ENCODE results near the gene PARM1. TPM values are rescaled to one million over a fixed set of nuclear protein-coding genes. Genes with fewer than 3 reads are reported as not detected.
A peak's percentile ranks its signal among the peaks of the same experiment; 100 is the strongest.

The PARM1 gene
- total and polyA plus RNA-seq, 2 donors from 2014 or later: 42.9 to 62.3 TPM

DNA sequence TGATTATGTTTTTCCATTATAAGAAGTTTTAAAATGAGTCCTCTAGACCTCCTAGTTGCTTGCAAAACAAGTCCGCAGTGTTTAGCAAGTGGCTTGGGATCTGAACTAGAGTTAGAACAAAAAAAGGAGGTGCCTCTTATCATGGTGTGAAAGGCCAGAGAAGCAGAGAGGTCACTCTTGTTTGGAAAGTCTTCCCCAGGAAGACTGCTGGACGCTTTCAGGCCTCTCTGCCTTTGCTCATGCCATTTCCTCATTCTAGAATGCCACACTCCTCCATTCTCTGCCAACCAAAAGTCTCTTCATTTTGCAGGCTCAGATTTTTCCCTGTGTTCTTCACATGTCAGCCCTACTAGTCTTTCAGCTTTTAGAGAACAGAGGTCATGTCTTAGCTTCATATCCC lies 14.9 kb downstream of the PARM1 start:
- peaks cover 0 to 15% (median 7%) of the 10 kb centered on the region in 3 donors for H3K4me1 ChIP-seq (ENCODE audit: control insufficient read depth in 2 of 3, insufficient read depth in 2 of 3, low read depth in 1 of 3, low read length in 3 of 3)
- no peak overlapping the region for H3K4me3 ChIP-seq (ENCODE audit: low read length in 3 of 3)
- peak overlapping the region; percentile 14 to 26 for H3K27ac ChIP-seq (ENCODE audit: low read depth in 2 of 2, low read length in 2 of 2)
- H3K27me3 ChIP-seq (ENCODE audit: control insufficient read depth, insufficient read depth, low read length): no peaks in the 10 kb centered on the region
- FAIRE-seq: no peak
- intact Hi-C loops (cut with DNase I): no loop called here
- DNase-seq: peak in 1 of 5 donors; percentile 4
- TF ChIP-seq CTCF (IDR thresholded peaks at IDR 0.05; ENCODE audit: borderline replicate concordance, extremely low read depth, insufficient read depth): no peak
- H3K36me3 ChIP-seq (ENCODE audit: control insufficient read depth in 2 of 3, insufficient read depth in 3 of 3, low read length in 3 of 3): no peaks in the 10 kb centered on the region
- no peaks in the 10 kb centered on the region for H3K9me3 ChIP-seq (ENCODE audit: control insufficient read depth in 2 of 3, insufficient read depth in 1 of 3, low read length in 3 of 3)
- H3K9ac ChIP-seq (ENCODE audit: low read length in 3 of 3): no peak overlapping the region

DNA sequence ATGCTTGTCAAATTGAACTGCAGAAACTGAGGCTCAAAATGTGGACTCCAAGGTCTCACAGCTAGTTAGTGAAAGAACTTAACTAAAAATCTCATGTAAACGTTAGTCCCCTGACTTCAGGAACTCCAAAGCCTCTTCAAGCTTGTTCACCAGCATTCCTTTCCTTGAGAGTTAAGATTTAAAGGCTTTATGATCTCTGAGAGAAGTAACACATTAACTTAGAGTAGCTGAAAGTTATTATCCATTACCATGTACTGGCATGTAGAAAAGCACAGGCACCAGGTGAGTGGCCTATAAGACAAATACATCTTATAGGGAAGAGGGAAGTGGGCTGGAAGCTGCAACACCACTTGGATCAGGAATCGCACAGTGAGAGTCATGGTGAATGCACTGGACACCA lies 15.3 kb downstream of the PARM1 start:
- TF ChIP-seq CTCF (IDR thresholded peaks at IDR 0.05; ENCODE audit: borderline replicate concordance, extremely low read depth, insufficient read depth): no peak
- Histone ChIP-seq H3K36me3 (ENCODE audit: control insufficient read depth in 2 of 3, insufficient read depth in 3 of 3, low read length in 3 of 3) (no peaks in the 10 kb centered on the region), H3K9ac (ENCODE audit: low read length in 3 of 3) (no peak overlapping the region), H3K27ac (ENCODE audit: low read depth in 2 of 2, low read length in 2 of 2) (peak overlapping the region; percentile 14 to 41), H3K4me3 (ENCODE audit: low read length in 3 of 3) (no peak overlapping the region), H3K4me1 (ENCODE audit: control insufficient read depth in 2 of 3, insufficient read depth in 2 of 3, low read depth in 1 of 3, low read length in 3 of 3) (peaks cover 0 to 15% (median 7%) of the 10 kb centered on the region in 3 donors), H3K9me3 (ENCODE audit: control insufficient read depth in 2 of 3, insufficient read depth in 1 of 3, low read length in 3 of 3) (no peaks in the 10 kb centered on the region), H3K27me3 (ENCODE audit: control insufficient read depth, insufficient read depth, low read length) (no peaks in the 10 kb centered on the region)
- FAIRE-seq (no peak), DNase-seq (peak in 2 of 5 donors; percentile 78 to 83)
- intact Hi-C loops (cut with DNase I): no loop called here

DNA sequence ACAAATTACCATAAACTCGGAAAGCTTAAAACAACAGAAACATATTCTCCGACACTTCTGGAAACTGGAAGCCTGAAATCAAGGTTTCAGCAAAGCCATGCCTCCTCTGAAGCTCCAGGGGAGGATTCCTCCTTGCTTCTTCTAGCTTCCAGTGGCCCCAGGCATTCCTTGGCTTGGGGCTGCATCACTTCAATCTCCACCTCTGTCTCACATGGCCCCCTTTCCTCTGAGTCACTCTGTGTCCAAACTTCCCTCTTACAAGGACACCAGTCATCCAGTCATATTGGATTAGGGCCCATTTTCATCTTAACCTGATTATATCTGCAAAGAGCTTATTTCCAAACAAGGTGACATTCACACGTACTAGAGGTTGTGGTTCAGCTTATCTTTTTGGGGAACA lies 17.3 kb downstream of the PARM1 start:
- intact Hi-C loops (cut with DNase I): no loop called here
- no peak for TF ChIP-seq CTCF (IDR thresholded peaks at IDR 0.05; ENCODE audit: borderline replicate concordance, extremely low read depth, insufficient read depth)
- FAIRE-seq (no peak), DNase-seq (no peak)
- no peak overlapping the region for H3K4me3 ChIP-seq (ENCODE audit: low read length in 3 of 3)
- H3K36me3 ChIP-seq (ENCODE audit: control insufficient read depth in 2 of 3, insufficient read depth in 3 of 3, low read length in 3 of 3): no peaks in the 10 kb centered on the region
- no peak overlapping the region for H3K27ac ChIP-seq (ENCODE audit: low read depth in 2 of 2, low read length in 2 of 2)
- no peaks in the 10 kb centered on the region for H3K27me3 ChIP-seq (ENCODE audit: control insufficient read depth, insufficient read depth, low read length)
- no peaks in the 10 kb centered on the region for H3K9me3 ChIP-seq (ENCODE audit: control insufficient read depth in 2 of 3, insufficient read depth in 1 of 3, low read length in 3 of 3)
- H3K4me1 ChIP-seq (ENCODE audit: control insufficient read depth in 2 of 3, insufficient read depth in 2 of 3, low read depth in 1 of 3, low read length in 3 of 3): peaks cover 0 to 15% (median 7%) of the 10 kb centered on the region in 3 donors
- no peak overlapping the region for H3K9ac ChIP-seq (ENCODE audit: low read length in 3 of 3)

DNA sequence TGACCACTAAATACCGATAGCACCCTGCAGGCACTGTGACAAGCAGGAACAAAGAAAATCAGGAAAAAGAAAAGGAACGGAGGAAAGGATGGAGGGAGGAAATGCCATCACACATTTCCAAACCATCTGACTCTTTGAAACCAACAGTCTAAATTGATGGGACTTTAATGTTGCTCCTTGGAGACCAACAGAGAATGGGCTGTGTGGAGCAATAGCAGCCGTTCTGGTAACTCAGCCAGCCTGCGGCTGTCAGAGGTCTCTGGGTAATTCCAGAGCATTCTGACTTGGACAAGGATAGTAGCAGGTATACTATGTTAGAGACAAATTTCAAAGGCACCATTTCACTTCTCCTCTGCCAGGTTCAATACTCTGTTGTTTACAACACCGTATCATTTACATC lies 18.0 kb downstream of the PARM1 start:
- FAIRE-seq: no peak
- peaks cover 0 to 13% (median 7%) of the 10 kb centered on the region in 3 donors for H3K4me1 ChIP-seq (ENCODE audit: control insufficient read depth in 2 of 3, insufficient read depth in 2 of 3, low read depth in 1 of 3, low read length in 3 of 3)

More for the DNA sequence above, 18.0 kb downstream of the PARM1 start:
- H3K9me3 ChIP-seq (ENCODE audit: control insufficient read depth in 2 of 3, insufficient read depth in 1 of 3, low read length in 3 of 3): no peaks in the 10 kb centered on the region
- H3K9ac ChIP-seq (ENCODE audit: low read length in 3 of 3): no peak overlapping the region
- no peaks in the 10 kb centered on the region for H3K27me3 ChIP-seq (ENCODE audit: control insufficient read depth, insufficient read depth, low read length)
- no peak overlapping the region for H3K4me3 ChIP-seq (ENCODE audit: low read length in 3 of 3)
- TF ChIP-seq CTCF (IDR thresholded peaks at IDR 0.05; ENCODE audit: borderline replicate concordance, extremely low read depth, insufficient read depth): no peak
- no peak for DNase-seq
- no peak overlapping the region for H3K27ac ChIP-seq (ENCODE audit: low read depth in 2 of 2, low read length in 2 of 2)
- no peaks in the 10 kb centered on the region for H3K36me3 ChIP-seq (ENCODE audit: control insufficient read depth in 2 of 3, insufficient read depth in 3 of 3, low read length in 3 of 3)
- intact Hi-C loops (cut with DNase I): no loop called here

Measured in kidney (tissue), 14 donors.